Measurements from ENCODE around the gene APCDD1L.
"Not testable (repeated sequence)": the region's sequence is repeated elsewhere in the genome, so short reads cannot be mapped to it uniquely, and the experiment has no call there.

The APCDD1L gene

DNA sequence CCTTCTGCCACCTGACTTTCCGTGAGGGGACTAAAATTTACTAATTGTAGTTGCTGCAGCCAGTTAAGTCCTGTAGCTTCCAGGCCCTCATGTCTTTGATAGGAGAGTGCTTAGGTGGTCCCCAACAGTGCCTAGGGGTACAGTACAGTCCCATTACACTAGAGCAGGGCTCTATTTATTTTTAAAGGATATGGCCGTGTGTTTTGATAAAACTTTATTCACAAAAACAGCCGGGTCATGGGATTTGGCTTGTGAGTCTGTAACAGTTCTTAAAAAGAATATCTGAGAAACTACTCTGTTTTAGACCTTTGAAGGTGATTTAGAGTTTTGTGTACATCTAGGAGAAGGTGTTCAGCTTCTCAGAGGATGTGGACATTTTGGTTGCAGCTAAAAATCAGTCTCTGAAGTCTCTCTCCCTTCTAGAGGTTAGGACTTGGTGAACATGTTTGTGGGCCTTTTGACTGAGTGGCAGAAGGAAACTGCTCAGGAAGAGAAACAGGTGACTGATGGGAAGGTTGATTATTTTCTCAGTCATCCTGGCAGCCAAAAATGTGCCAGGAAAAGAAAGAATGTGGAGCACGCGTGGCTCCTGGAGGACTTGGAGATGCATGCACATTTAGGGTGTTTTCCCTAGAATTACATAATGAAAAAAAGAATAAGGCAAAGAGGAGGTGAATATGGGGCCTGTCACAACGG lies 68.8 kb downstream of the APCDD1L start:
- no peak overlapping the region for H3K4me3 ChIP-seq (ENCODE audit: low read depth, low read length)

DNA sequence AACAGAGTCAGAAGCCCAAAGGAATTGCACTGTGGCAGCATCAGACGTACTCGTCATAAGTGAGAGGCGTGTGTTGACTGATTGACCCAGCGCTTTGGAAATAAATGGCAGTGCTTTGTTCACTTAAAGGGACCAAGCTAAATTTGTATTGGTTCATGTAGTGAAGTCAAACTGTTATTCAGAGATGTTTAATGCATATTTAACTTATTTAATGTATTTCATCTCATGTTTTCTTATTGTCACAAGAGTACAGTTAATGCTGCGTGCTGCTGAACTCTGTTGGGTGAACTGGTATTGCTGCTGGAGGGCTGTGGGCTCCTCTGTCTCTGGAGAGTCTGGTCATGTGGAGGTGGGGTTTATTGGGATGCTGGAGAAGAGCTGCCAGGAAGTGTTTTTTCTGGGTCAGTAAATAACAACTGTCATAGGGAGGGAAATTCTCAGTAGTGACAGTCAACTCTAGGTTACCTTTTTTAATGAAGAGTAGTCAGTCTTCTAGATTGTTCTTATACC lies 70.4 kb downstream of the APCDD1L start:
- H3K4me3 ChIP-seq (ENCODE audit: low read depth, low read length) = no peak overlapping the region

DNA sequence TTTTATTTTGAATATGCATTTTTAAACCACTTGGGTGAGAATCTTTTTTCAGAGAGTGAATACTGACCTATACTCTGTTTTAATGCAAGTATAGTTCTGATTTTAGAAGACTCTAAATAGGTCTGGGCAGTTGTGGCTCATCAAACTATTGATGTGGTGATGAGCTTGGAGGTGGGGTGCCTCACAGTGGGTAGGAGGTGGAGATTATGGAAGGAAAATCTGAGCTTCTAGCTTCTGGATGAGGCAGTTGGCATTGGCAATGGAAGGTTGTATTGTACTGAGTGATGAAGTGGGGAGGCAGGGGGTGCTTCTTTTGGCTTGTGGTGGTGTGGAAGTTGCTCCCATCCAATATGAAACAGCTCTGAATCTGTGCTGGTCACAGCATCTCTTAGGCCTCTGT lies 73.5 kb downstream of the APCDD1L start:
- no peak overlapping the region for H3K4me3 ChIP-seq (ENCODE audit: low read depth, low read length)

DNA sequence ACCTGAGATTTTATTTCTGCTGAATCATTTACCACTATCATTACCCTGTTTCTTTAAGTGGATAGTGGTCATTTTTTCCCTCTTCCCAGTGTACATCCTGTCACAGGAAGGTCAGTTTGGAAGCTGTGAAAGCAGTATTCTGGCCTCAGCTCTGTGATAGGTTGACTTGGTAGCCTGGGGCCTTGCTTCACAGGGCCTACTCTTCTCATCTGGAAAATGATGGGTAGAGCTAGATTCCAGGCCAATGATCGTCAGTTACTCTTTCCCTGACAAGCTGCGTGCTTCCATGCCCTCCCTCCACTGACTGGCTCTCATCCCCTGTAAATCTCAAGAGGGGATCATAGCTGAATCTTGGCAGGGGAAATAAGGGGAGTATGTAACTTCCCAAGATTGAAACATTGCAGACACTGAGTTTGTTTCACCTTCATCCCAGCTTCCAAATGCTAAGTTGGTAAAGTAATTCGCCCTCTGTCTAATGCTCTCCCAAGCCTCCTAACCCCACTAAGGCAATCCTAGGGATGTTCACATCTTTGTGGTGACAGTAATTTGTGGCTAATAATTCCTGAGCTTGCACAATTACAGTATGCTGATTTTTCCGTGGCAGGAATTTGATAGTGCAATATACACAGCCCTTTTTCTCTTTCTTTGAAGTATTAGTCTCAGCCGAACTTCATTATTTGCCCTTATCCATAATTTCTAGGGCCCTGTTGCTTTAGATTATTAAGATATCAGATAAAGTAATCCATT lies 75.0 kb downstream of the APCDD1L start:
- H3K4me3 ChIP-seq (ENCODE audit: low read depth, low read length) = no peak overlapping the region

DNA sequence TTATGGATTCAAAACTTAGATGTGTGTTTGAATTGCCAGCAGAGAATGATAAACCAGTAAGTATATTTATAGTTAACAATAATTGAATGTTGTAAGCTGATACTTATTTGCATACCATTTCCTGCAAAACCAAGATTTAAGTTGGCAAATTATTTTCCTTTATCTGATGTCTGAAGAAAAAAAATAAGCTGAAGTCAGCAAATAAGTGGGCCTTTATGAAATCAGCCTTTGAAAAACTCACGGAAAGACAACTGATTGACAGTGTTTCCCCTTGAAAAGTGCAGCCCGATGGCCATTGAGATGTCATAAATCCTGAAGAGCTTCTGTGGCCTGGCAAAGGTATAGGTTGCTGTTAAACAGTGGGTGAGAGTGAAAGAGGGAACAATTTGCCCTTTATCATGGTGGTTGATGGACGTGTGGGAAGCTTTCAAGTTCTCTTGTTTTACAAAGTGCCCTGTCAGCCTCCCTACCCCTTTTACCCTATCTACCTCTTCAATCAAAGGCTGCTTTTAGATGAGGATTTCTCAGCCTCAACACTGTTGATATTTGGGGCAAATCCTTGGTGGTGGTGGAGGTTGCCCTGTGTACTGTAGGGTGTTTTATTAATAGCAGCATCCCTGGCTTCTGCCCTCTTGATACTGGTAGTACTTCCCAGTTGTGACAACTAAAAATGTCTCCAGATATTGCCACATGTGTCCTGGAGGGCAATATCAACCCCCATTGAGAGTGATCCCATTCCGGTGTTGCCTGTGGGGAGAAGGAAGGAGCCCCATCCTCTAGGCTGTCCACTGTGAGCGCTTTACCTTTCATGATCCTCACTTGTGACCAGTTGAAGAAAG lies 76.0 kb downstream of the APCDD1L start:
- H3K4me3 ChIP-seq (ENCODE audit: low read depth, low read length) = no peak overlapping the region

DNA sequence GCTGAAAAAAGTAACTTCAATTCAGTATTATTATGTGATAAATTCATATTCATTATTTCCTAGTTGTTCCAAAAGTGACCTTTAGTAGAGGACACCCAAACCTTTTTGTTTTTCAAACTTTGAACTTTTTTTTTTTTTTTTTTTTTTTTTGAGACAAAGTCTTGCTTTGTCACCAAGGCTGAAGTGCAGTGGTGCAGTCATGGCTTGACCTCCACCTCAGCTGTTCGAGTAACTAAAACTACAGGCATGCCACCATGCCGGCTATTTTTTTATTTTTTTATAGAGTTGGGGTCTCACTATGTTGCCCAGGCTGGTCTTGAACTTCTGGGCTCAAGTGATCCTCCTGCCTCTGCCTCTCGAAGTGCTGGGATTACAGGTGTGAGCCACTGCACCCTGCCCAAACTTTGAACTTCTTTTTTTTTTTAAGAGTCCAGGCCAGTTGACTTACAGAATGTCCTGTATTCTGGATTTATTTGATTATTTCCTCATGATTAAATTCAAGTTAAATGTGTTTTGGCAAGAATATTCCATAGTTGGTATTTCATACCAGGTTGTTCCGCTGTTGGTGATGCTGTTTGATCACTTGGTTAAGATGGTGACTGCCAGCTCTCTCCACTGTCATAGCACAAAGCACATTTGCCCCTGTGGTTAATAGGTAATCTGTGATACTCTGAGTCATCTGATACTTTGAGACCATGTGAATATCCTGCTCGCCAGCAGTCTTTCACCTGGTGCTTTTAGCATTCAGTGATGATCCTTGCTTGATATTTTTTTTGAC lies 78.1 kb downstream of the APCDD1L start:
- H3K4me3 ChIP-seq (ENCODE audit: low read depth, low read length) = no peak overlapping the region

DNA sequence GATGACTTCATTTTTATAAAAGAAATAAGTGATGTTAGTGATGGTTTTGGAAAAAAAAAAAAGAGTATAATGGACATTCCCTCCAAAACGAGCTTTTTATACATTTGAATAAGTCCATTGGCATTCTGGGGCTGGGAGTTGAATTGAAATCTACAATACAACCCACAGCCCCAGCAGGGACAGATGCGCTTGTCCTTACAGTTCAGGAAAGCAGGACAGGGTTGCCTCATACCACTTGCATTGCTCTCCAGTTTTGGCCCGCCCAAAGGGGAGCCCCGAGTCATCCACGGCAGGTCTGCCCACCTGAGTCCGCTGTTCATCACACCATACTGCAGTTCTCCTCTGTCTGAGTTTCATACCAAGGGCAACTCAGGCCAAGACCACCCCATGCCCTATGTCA lies 80.0 kb downstream of the APCDD1L start:
- no peak overlapping the region for H3K4me3 ChIP-seq (ENCODE audit: low read depth, low read length)

DNA sequence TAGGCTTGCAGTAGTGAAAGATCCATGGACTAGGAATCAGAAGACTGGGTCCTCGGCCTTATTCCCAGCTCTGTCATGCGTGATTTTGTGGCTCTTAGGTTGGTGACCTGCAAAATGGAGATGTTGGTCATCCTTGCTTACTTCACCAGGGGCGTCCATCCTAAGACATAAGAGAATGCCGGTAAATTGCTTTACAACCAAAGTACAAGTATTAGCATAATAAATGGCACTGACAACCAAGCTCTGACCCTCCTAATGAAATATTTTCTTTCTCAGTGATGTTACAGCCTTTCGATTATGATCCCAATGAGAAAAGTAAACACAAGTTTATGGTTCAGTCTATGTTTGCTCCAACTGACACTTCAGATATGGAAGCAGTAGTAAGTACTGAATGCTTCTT lies 80.9 kb downstream of the APCDD1L start:
- no peak overlapping the region for H3K4me3 ChIP-seq (ENCODE audit: low read depth, low read length)

DNA sequence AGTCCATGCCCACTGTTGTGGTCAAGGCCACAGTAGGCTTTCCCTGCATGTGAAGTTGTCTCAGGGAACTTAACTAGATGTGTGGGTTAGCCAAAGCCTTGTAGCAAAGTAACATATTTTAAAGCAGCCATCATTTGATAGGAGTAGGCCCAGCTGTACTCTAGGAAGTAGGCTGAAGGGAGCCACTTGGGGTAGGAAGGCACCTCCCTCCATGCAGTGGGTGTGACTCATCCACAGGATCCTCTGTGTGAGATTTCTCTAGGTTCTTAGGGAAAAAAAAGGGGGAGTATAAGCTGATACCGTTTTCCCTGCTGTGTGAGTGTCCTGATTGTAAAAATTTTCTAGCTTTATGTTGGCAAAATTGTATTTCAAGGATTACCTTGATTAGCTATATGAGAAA lies 81.4 kb downstream of the APCDD1L start:
- H3K4me3 ChIP-seq (ENCODE audit: low read depth, low read length) = no peak overlapping the region

DNA sequence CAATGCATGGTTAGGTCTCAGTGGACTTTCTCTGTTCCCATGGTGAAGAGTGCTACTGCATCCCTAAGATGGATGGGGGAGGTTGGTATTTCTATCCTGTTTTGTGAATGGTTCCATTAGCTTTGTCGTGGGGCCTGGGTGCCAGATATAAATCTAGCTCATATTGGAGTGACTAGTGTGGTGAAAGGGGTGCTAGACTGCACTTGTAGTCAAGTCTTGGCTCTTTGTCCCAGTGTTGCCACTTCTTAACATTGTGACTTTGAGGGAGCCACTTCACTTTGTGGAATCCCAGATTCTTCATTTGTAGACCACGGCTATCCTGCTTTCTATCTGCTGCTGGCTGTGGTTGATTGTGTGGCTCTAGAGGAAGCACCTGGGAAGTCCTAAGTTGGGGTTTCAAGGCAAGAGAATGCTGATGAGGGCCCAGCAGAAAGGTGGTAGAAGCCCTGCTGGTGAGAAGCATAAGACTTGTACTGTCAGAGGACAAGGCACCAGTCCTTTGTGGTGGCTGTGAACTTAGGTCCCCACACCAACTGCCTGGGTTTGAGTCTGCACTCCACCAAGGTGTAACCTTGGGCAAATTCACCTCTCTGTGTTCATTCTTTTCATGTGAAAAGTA lies 82.1 kb downstream of the APCDD1L start:
- H3K4me3 ChIP-seq (ENCODE audit: low read depth, low read length) = no peak overlapping the region

DNA sequence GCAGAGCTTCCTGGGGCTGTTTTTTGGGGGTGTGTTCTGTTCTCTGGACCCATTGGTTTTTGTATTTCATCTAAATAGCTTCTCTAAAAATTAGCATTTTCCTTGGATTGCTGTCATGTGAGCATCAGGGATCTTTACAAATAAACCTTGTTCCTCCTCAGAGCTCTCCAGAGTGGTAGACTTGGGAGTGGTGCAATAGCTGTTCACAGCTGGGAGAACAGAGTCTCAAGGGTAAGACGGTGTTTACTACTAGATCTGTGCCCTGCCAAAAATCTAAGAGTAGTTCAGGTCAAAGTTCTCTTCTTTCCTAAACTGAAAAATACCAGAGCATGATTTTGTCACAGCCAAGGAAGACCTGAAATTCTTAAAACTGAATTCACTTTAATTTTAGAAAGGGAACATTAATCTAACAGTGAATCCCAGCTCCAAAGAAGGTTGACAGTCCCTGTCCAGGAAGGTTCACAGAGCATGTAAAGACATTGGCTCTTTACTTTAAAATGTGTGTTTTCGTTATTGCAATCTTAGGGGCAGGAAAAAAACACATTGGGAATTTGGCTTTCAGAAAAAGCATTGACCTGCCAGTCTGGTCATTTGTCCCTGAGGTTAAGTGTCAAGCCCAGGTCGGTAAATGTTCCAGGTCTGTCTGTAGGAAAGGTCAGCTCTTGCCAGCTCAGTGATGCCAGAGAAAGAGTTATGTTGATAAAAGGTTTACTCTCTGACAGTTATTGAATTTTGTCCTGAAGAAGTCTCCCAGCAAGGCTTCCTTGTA lies 82.8 kb downstream of the APCDD1L start:
- no peak overlapping the region for H3K4me3 ChIP-seq (ENCODE audit: low read depth, low read length)

DNA sequence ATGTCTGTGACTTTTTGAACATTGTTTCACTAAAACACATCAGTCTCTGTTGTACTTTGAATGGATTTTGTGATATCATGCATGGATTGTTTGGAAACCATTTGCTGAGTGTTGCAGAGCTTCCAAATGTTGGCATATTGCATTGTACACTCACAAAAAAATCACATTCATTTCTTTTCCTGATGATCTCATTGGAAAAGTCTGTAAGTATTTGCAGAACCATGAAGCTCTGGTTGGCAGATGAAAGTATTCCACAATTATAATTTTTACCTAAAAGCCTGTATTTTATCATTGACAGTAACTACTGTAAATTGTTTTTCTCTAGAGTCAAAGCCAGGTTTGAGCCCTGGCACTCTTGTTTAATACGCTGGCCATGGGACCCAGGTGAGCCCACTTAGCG lies 84.1 kb downstream of the APCDD1L start:
- H3K4me3 ChIP-seq (ENCODE audit: low read depth, low read length) = no peak overlapping the region

DNA sequence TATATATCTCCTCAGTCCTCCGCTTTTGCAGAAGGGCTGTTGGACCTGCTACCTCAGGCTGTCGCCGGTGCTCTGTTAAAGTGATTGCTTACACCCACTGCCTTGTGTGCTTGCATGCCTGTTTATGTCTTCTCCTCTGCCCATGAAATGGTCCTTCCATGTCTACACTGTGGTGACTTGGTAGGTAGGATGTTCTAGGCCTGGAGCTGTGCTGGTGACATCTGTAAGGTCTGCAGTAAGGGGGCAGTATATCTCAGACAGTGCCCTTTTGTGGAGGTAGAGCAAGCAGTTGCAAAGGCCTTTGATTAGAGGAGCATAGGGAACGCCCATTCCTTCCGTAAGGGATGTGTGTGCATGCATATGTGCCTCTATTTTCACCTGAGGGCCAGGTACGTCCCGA lies 85.9 kb downstream of the APCDD1L start:
- H3K4me3 ChIP-seq (ENCODE audit: low read depth, low read length) = no peak overlapping the region

DNA sequence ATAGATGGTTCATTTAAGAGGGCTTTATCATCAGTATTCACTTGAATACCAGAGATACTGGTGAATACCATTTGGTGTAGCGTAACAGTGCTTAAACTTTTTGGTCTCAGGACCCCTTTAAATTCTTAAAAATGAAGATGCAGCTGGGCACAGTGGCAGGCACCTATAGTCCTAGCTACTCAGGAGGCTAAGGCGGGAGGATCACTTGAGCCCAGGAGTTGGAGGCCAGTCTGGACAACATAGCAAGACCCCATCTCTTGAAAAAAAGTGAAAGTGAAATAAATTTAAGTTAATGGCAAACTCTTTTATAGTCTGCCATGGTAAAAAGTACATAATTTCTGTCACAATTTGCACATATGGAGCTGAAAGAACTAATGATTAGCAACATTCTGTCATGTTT lies 86.8 kb downstream of the APCDD1L start:
- H3K4me3 ChIP-seq (ENCODE audit: low read depth, low read length) = no peak overlapping the region

DNA sequence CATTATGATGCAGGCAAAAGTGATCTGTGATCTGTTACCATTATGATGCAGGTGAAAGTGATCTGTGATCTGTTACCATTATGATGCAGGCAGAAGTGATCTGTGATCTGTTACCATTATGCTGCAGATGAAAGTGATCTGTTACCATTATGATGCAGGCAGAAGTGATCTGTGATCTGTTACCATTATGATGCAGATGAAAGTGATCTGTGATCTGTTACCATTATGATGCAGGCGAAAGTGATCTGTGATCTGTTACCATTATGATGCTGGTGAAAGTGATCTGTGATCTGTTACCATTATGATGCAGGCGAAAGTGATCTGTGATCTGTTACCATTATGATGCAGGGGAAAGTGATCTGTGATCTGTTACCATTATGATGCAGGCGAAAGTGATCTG lies 87.6 kb downstream of the APCDD1L start:
- H3K4me3 ChIP-seq (ENCODE audit: low read depth, low read length) = not testable (repeated sequence)

DNA sequence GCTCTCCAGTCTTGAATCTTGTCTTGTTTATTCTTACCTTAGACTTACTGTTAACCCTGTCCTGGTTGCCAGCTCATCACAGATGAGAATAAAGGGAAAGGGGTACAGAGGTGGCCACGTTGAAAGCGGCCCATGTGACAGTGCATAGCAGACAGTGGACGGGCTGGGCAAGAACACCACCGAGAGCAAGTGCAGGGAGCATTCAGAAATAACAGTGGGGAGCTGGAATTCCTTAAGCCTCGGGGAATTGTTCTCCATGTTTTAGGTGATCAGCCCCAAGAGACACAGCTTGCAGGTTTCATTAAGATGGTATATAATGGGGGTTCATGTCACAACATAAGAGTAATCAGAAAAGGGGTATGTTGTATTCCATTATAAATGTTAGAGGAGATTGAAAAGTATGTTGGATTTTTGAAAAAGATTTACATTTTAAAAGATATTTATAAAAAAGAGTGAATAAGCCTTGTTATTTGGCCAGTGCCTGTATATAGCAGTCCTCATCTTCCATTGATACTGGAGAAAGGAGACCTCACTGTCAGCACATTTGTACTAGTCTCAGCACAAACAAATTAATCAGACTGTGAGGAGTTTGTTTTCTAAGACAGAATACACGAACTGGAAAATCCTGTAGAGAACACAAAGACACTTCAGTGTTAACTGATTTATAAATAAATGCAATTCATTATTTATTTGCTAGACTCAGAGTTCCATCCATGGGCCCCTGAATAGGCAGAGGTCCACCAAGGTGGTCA lies 90.8 kb downstream of the APCDD1L start:
- no peak overlapping the region for H3K4me3 ChIP-seq (ENCODE audit: low read depth, low read length)

DNA sequence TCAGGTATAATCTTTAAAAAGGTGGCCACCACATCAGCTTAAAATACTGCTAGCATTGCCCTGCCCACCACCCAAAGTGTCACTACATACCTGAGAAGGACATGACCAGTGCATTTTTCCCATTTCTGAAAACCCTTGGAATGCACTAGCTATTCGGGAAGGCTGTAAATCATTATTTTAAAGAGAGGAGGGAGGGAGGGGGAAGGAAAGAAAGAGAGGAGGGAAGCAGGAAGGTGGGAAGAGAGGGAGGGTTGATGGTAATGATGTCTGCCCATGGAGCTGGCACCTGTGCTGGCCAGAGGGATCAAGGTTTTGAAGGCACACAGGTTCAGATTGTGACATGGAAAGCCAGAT lies 93.7 kb downstream of the APCDD1L start:
- H3K4me3 ChIP-seq (ENCODE audit: low read depth, low read length) = no peak overlapping the region

DNA sequence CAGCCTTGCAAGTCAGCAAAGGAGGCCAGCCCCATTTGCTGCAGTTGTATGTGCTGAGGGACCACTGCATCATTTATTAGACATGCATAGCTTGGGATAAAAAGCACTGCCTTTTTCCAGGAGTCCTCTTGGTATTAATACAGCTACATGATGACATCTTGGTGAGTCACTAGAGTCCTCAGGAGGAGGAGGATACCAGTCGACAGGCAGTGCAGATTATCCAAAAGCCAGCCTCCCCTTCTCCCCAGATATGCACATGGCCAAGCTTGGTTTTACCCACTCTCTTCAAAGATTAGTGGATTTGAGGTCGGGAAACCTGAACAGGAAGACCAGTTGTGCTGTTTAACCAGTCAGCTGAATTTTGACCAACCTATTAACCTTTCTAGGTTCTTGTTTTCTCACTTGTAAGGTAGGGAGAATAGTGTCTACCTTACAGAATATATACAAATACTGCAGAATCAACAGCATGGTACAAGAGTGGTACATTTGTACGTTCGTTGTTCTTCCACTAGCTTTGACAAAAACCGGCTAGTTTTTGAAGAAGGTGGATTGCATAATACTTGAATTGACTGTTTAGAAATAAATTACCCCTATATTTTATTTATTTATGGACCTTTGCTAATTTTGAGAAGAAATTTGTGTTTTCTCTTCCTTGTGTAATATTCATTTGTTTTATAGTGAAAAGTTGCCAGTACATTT lies 94.3 kb downstream of the APCDD1L start:
- H3K4me3 ChIP-seq (ENCODE audit: low read depth, low read length) = no peak overlapping the region
